CD4-positive, alpha-beta T cell (primary cell): ENCODE results near the gene ARFGEF3. TPM values are rescaled to one million over a fixed set of nuclear protein-coding genes. Genes with fewer than 3 reads are reported as not detected.

Source experiments
- ATAC-seq: fragments of 200-7000 bp; cut with Tn5 transposase; one replicate; pipeline ENCODE4 v1.10.0; 2022; ENCODE audit warnings: mild to moderate bottlenecking; ENCODE audit not compliant: poor library complexity
- CTCF ChIA-PET: fragments of 350-600 bp; sonication (Branson Sonifier 250); formaldehyde crosslinking; loops from one replicate; lab custom pipeline; 2021; ENCODE audit warnings: antibody characterized with exemption, inconsistent platforms; lab: Charles Lee
- POLR2A ChIA-PET: fragments of 350-600 bp; sonication (Branson Sonifier 250); formaldehyde crosslinking; loops from one replicate; lab custom pipeline; 2021; ENCODE audit warnings: antibody characterized with exemption, inconsistent platforms; lab: Charles Lee
- DNase-seq, 14 experiments: peaks; one replicate each; pipeline ENCODE4 v3.0.0-alpha.2; 2013 to 2020; ENCODE audit warnings: mixed read lengths in 2 of 14
- H3K27ac ChIP-seq, 2 donors: one replicate each; pipeline versions ENCODE4 v1.5.1 to v1.7.0; 2013; ENCODE audit warnings: low read length in 2 of 2, low read depth in 1 of 2, mild to moderate bottlenecking in 1 of 2
- H3K27me3 ChIP-seq, 2 experiments: 1 replicate in 1 of 2; 2 replicates in 1 of 2; pipeline versions ENCODE4 v1.6.1 to v1.7.0; 2013; ENCODE audit warnings: low read length in 2 of 2, control low read depth in 1 of 2, mild to moderate bottlenecking in 1 of 2, moderate library complexity in 1 of 2; ENCODE audit not compliant: insufficient read depth in 2 of 2, control insufficient read depth in 1 of 2
- H3K36me3 ChIP-seq: one replicate; pipeline ENCODE4 v1.6.1; 2013; ENCODE audit warnings: low read length, control low read depth; ENCODE audit not compliant: insufficient read depth
- H3K4me1 ChIP-seq: one replicate; pipeline ENCODE4 v1.6.1; 2013; ENCODE audit warnings: low read length, control low read depth; ENCODE audit not compliant: insufficient read depth
- H3K4me3 ChIP-seq: one replicate; pipeline ENCODE4 v1.5.1; 2013; ENCODE audit warnings: mild to moderate bottlenecking, low read length, moderate library complexity
- H3K9me3 ChIP-seq, 2 experiments: 1 replicate in 1 of 2; 2 replicates in 1 of 2; pipeline versions ENCODE4 v1.6.1 to v1.7.0; 2013; ENCODE audit warnings: low read length in 2 of 2, mild to moderate bottlenecking in 2 of 2, control low read depth in 1 of 2, moderate library complexity in 1 of 2; ENCODE audit not compliant: control insufficient read depth in 1 of 2, insufficient read depth in 1 of 2
- H3K27ac Mint-ChIP-seq: one replicate; pipeline ENCODE4 v1.8.0; 2020; ENCODE audit warnings: mixed read lengths
- H3K27me3 Mint-ChIP-seq: one replicate; pipeline ENCODE4 v1.8.0; 2021; ENCODE audit warnings: mixed read lengths
- H3K36me3 Mint-ChIP-seq: one replicate; pipeline ENCODE4 v1.8.0; 2021; ENCODE audit warnings: low read depth, mixed read lengths
- H3K4me1 Mint-ChIP-seq: one replicate; pipeline ENCODE4 v1.8.0; 2021; ENCODE audit warnings: low read depth, mixed read lengths
- H3K4me3 Mint-ChIP-seq: one replicate; pipeline ENCODE4 v1.8.0; 2020; ENCODE audit warnings: mild to moderate bottlenecking, mixed read lengths
- H3K9me3 Mint-ChIP-seq: one replicate; pipeline ENCODE4 v1.8.0; 2020; ENCODE audit warnings: mixed read lengths
- CTCF ChIP-seq: fragments of 200-600 bp; IDR thresholded peaks from one replicate; pipeline ENCODE4 v1.8.0; 2022; ENCODE audit warnings: antibody characterized with exemption, mild to moderate bottlenecking
- intact Hi-C, 2 experiments: fragments of 100-400 bp; cut with DNase I in 1 of 2; cut with micrococcal nuclease in 1 of 2; formaldehyde crosslinking; loops; one replicate each; pipeline versions ENCODE4 v1.15.1 to v1.9.0; 2023 to 2025; cut with DNase I, micrococcal nuclease
- total RNA-seq, 174 experiments: library from RNA in 2 of 174; stranded (reverse) in 2 of 174; gene quantifications; one replicate each; pipeline ENCODE4 v1.2.3 and lab custom pipeline; 2021 to 2026

The ARFGEF3 gene
- total RNA-seq, 2 experiments from 2014 or later = not detected

- Histone ChIP-seq H3K27ac (no peak overlapping the region), H3K36me3 (no peaks in the 10 kb centered on the region), H3K4me3 (no peak overlapping the region), H3K4me1 (no peaks in the 10 kb centered on the region), H3K27me3 (peaks cover 4 to 7% of the 10 kb centered on the region in 2 experiments), H3K9me3 (no peaks in the 10 kb centered on the region)
- ChIA-PET POLR2A (no interaction called here), CTCF (interaction anchor here (0.7 to 1.0 kb wide), 2 partner anchors 8 to 152 kb away, joined by 3 read pairs; no protein-coding TSS in a partner anchor)
- Mint-ChIP-seq H3K4me1 (no peaks in the 10 kb centered on the region), H3K27me3 (peaks cover 31% of the 10 kb centered on the region), H3K4me3 (no peak overlapping the region), H3K36me3 (no peaks in the 10 kb centered on the region), H3K9me3 (no peaks in the 10 kb centered on the region), H3K27ac (no peak overlapping the region)
- ATAC-seq (no peak), DNase-seq (no peak)
- TF ChIP-seq CTCF = no peak
- intact Hi-C loops = no loop called here
Measured at GRCh38 chr6:138124096-138124495, 37.6 kb upstream of the ARFGEF3 start.

- Mint-ChIP-seq H3K4me1 (no peaks in the 10 kb centered on the region), H3K4me3 (no peak overlapping the region), H3K36me3 (no peaks in the 10 kb centered on the region), H3K27ac (no peak overlapping the region), H3K9me3 (no peaks in the 10 kb centered on the region), H3K27me3 (peaks cover 20% of the 10 kb centered on the region)
- peaks cover 0 to 3% of the 10 kb centered on the region in 2 experiments for H3K27me3 ChIP-seq
- ATAC-seq = no peak
- POLR2A ChIA-PET = no interaction called here
- intact Hi-C loops = no loop called here
- CTCF ChIA-PET = no interaction called here
- no peak for TF ChIP-seq CTCF
- H3K4me1 ChIP-seq = no peaks in the 10 kb centered on the region
- H3K27ac ChIP-seq = no peak overlapping the region
- H3K4me3 ChIP-seq = no peak overlapping the region
- no peaks in the 10 kb centered on the region for H3K9me3 ChIP-seq
- DNase-seq = no peak
- H3K36me3 ChIP-seq = no peaks in the 10 kb centered on the region
Measured at GRCh38 chr6:138128096-138128495, 33.6 kb upstream of the ARFGEF3 start.

- no peak overlapping the region for H3K4me3 ChIP-seq
- intact Hi-C loops = no loop called here
- H3K4me1 ChIP-seq = no peaks in the 10 kb centered on the region
- no peak for DNase-seq
- ChIA-PET CTCF (no interaction called here), POLR2A (no interaction called here)
- no peaks in the 10 kb centered on the region for H3K27me3 ChIP-seq
- no peak for TF ChIP-seq CTCF
- Mint-ChIP-seq H3K27me3 (peaks cover 17% of the 10 kb centered on the region), H3K36me3 (no peaks in the 10 kb centered on the region), H3K4me3 (no peak overlapping the region), H3K4me1 (no peaks in the 10 kb centered on the region), H3K9me3 (no peaks in the 10 kb centered on the region), H3K27ac (no peak overlapping the region)
- H3K27ac ChIP-seq = no peak overlapping the region
- no peaks in the 10 kb centered on the region for H3K36me3 ChIP-seq
- no peaks in the 10 kb centered on the region for H3K9me3 ChIP-seq
- no peak for ATAC-seq
Measured at GRCh38 chr6:138129190-138129589, 32.5 kb upstream of the ARFGEF3 start.
